Measurements from ENCODE around the gene NUP153. TPM values are rescaled to one million over a fixed set of nuclear protein-coding genes. Genes with fewer than 3 reads are reported as not detected.
"Not testable (repeated sequence)": the region's sequence is repeated elsewhere in the genome, so short reads cannot be mapped to it uniquely, and the experiment has no call there.

The NUP153 gene
- total RNA-seq, 1 experiment from 2014 or later: 67.0 TPM

- H3K4me1 Mint-ChIP-seq: peaks cover 17% of the 10 kb centered on the region
- ChIA-PET POLR2A (no interaction called here), CTCF (no interaction called here)
- H3K27me3 Mint-ChIP-seq (ENCODE audit: low read depth): no peaks in the 10 kb centered on the region
- DNase-seq (ENCODE audit: low spot score): no peak
- TF ChIP-seq ZNF281 (CRISPR knock-in tag; IDR thresholded peaks at IDR 0.05) (no peak), PRRX2 (CRISPR knock-in tag; IDR thresholded peaks at IDR 0.05) (no peak), ZNF425 (CRISPR knock-in tag; conservative IDR thresholded peaks at IDR 0.05) (no peak), JUN (CRISPR knock-in tag; IDR thresholded peaks at IDR 0.05) (no peak), JAZF1 (CRISPR knock-in tag; IDR thresholded peaks at IDR 0.05) (no peak), TCF7 (CRISPR knock-in tag; IDR thresholded peaks at IDR 0.05; ENCODE audit: low read depth) (no peak), E2F1 (CRISPR knock-in tag; IDR thresholded peaks at IDR 0.05) (no peak), ZNF396 (CRISPR knock-in tag; IDR thresholded peaks at IDR 0.05; ENCODE audit: borderline replicate concordance) (no peak), USF2 (CRISPR knock-in tag; IDR thresholded peaks at IDR 0.05) (no peak), CTCF (IDR thresholded peaks at IDR 0.05) (no peak), MYBL2 (CRISPR knock-in tag; IDR thresholded peaks at IDR 0.05) (no peak), PRDM15 (CRISPR knock-in tag; IDR thresholded peaks at IDR 0.05) (no peak), IRF2 (CRISPR knock-in tag; IDR thresholded peaks at IDR 0.05; ENCODE audit: borderline replicate concordance, low read depth) (no peak)
- no peak for ATAC-seq
- H3K9me3 Mint-ChIP-seq: no peaks in the 10 kb centered on the region
- no peaks in the 10 kb centered on the region for H3K36me3 Mint-ChIP-seq
- no peak overlapping the region for H3K4me3 Mint-ChIP-seq
- H3K27ac Mint-ChIP-seq: no peak overlapping the region
Measured at GRCh38 chr6:17709476-17709875, 2.8 kb upstream of the NUP153 start.

- H3K36me3 Mint-ChIP-seq; DNase-seq (ENCODE audit: low spot score); H3K27me3 Mint-ChIP-seq (ENCODE audit: low read depth); H3K9me3 Mint-ChIP-seq; CTCF ChIA-PET; H3K27ac Mint-ChIP-seq; POLR2A ChIA-PET; H3K4me3 Mint-ChIP-seq; ATAC-seq: not testable (repeated sequence)
- H3K4me1 Mint-ChIP-seq: peaks cover 26% of the 10 kb centered on the region
Measured at GRCh38 chr6:17708035-17708434, 1.3 kb upstream of the NUP153 start.

Data from WTC11 (cell line).